H1 (cell line): ENCODE data around the gene NLRP8. TPM values are rescaled to one million over a fixed set of nuclear protein-coding genes. Genes with fewer than 3 reads are reported as not detected.

Experiments used
- CTCF ChIA-PET: fragments of 300-600 bp; sonication (Branson Sonifier 250); formaldehyde crosslinking; loops from one replicate; lab custom pipeline; 2021; ENCODE audit not compliant: partially characterized antibody; lab: Charles Lee
- POLR2A ChIA-PET: fragments of 300-600 bp; sonication (Branson Sonifier 250); formaldehyde crosslinking; loops from one replicate; lab custom pipeline; 2021; ENCODE audit warnings: inconsistent platforms; ENCODE audit not compliant: partially characterized antibody; lab: Charles Lee
- DNase-seq, 2 experiments: peaks; one replicate each; pipeline versions ENCODE4 v3.0.0 to v3.0.0-alpha.2; 2010 to 2022; ENCODE audit warnings: low spot score in 2 of 2, low read depth in 1 of 2, mixed read lengths in 1 of 2
- FAIRE-seq: peaks from 2 replicates; lab custom pipeline; 2011; peaks lifted over from hg19 to GRCh38; lab: Jason Lieb, UNC
- H2AFZ ChIP-seq: 2 replicates; pipeline ENCODE4 v1.8.1; 2012; ENCODE audit warnings: low read length, inconsistent platforms
- H2AK5ac ChIP-seq: 2 replicates; pipeline ENCODE4 v1.6.1; 2013; ENCODE audit warnings: low read depth, low read length
- H2BK120ac ChIP-seq: replicated peaks from 2 replicates; pipeline ENCODE3; 2013; ENCODE audit warnings: low read depth, low read length, inconsistent platforms
- H2BK12ac ChIP-seq: 2 replicates; pipeline ENCODE4 v1.6.1; 2013; ENCODE audit warnings: low read depth, low read length
- H2BK15ac ChIP-seq: 2 replicates; pipeline ENCODE4 v1.6.1; 2013; ENCODE audit warnings: low read length
- H2BK20ac ChIP-seq: 2 replicates; pipeline ENCODE4 v1.6.1; 2013; ENCODE audit warnings: low read length
- H2BK5ac ChIP-seq: 2 replicates; pipeline ENCODE4 v1.6.1; 2013; ENCODE audit warnings: low read depth, low read length
- H3K14ac ChIP-seq: 2 replicates; pipeline ENCODE4 v1.6.1; 2013; ENCODE audit warnings: inconsistent platforms; ENCODE audit not compliant: insufficient read length
- H3K18ac ChIP-seq: 2 replicates; pipeline ENCODE4 v1.6.1; 2013; ENCODE audit warnings: low read length; ENCODE audit errors: extremely low read depth
- H3K23ac ChIP-seq: 2 replicates; pipeline ENCODE4 v1.6.1; 2013; ENCODE audit warnings: inconsistent platforms; ENCODE audit not compliant: insufficient read length
- H3K23me2 ChIP-seq: 2 replicates; pipeline ENCODE4 v1.6.1; 2013; ENCODE audit warnings: low read depth, low read length
- H3K27ac ChIP-seq: 2 replicates; pipeline ENCODE4 v1.6.1; 2011; ENCODE audit warnings: low read depth, low read length, inconsistent platforms
- H3K27me3 ChIP-seq, 4 experiments: replicated peaks in 1 of 4; 1 replicate in 1 of 4; 2 replicates in 3 of 4; pipeline versions ENCODE4 v1.6.1 to v1.8.1; 2011 to 2013; ENCODE audit warnings: low read length in 3 of 4, mild to moderate bottlenecking in 3 of 4, inconsistent platforms in 2 of 4, mixed read lengths in 2 of 4, moderate library complexity in 1 of 4; ENCODE audit not compliant: control insufficient read depth in 3 of 4, insufficient read depth in 3 of 4; ENCODE audit errors: extremely low read depth in 1 of 4
- H3K36me3 ChIP-seq, 4 experiments: 2 replicates each; pipeline versions ENCODE4 v1.6.1 to v1.8.1; 2011 to 2013; ENCODE audit warnings: mild to moderate bottlenecking in 4 of 4, low read length in 3 of 4, moderate library complexity in 2 of 4, control low read depth in 1 of 4, inconsistent platforms in 1 of 4; ENCODE audit not compliant: insufficient read depth in 4 of 4, control insufficient read depth in 2 of 4
- H3K4ac ChIP-seq: replicated peaks from 2 replicates; pipeline ENCODE3; 2013; ENCODE audit warnings: low read length, low read depth, mixed read lengths, inconsistent platforms; ENCODE audit not compliant: insufficient read length
- H3K4me1 ChIP-seq, 4 experiments: replicated peaks in 1 of 4; 1 replicate in 1 of 4; 2 replicates in 3 of 4; pipeline versions ENCODE4 v1.6.1 to v1.8.1; 2011 to 2013; ENCODE audit warnings: low read length in 3 of 4, inconsistent platforms in 2 of 4, mixed read lengths in 1 of 4; ENCODE audit not compliant: insufficient read depth in 4 of 4, control insufficient read depth in 3 of 4
- H3K4me2 ChIP-seq, 2 experiments: 2 replicates each; pipeline versions ENCODE4 v1.6.1 to v1.8.1; 2011 to 2013; ENCODE audit warnings: low read depth in 2 of 2, low read length in 2 of 2, control low read depth in 1 of 2, inconsistent platforms in 1 of 2, mild to moderate bottlenecking in 1 of 2; ENCODE audit not compliant: insufficient read depth in 1 of 2
- H3K4me3 ChIP-seq, 4 experiments: fragments of 200-600, 300-600 bp in 1 of 4; sonication (generic), shearing (Covaris generic), sonication (Bioruptor Twin) in 1 of 4; 2 replicates each; pipeline versions ENCODE4 v1.5.1 to v1.8.1; 2011 to 2016; ENCODE audit warnings: low read length in 4 of 4, low read depth in 3 of 4, control low read depth in 2 of 4, inconsistent platforms in 2 of 4, mild to moderate bottlenecking in 2 of 4, mixed read lengths in 1 of 4, moderate library complexity in 1 of 4; ENCODE audit not compliant: insufficient read depth in 2 of 4; ENCODE audit errors: extremely low read depth in 1 of 4
- H3K56ac ChIP-seq: replicated peaks from 2 replicates; pipeline ENCODE3; 2013; ENCODE audit warnings: low read depth, mild to moderate bottlenecking, mixed read lengths, low read length, inconsistent platforms; ENCODE audit not compliant: insufficient read length
- H3K79me1 ChIP-seq: 2 replicates; pipeline ENCODE4 v1.6.1; 2013; ENCODE audit warnings: low read depth, low read length, control low read depth
- H3K79me2 ChIP-seq, 2 experiments: 2 replicates each; pipeline versions ENCODE4 v1.6.1 to v1.8.1; 2012 to 2013; ENCODE audit warnings: low read length in 2 of 2, mild to moderate bottlenecking in 2 of 2, inconsistent platforms in 1 of 2; ENCODE audit not compliant: insufficient read depth in 2 of 2, control insufficient read depth in 1 of 2
- H3K9ac ChIP-seq, 4 experiments: replicated peaks in 1 of 4; 1 replicate in 1 of 4; 2 replicates in 3 of 4; pipeline versions ENCODE4 v1.6.1 to v1.8.1; 2011 to 2013; ENCODE audit warnings: low read depth in 3 of 4, low read length in 3 of 4, control low read depth in 2 of 4, mild to moderate bottlenecking in 2 of 4, moderate library complexity in 2 of 4, inconsistent platforms in 1 of 4; ENCODE audit errors: extremely low read depth in 1 of 4
- H3K9me3 ChIP-seq, 2 experiments: 2 replicates each; pipeline versions ENCODE4 v1.6.1 to v1.8.1; 2012 to 2013; ENCODE audit warnings: mild to moderate bottlenecking in 2 of 2, moderate library complexity in 2 of 2, control low read depth in 1 of 2, inconsistent platforms in 1 of 2, low read depth in 1 of 2, low read length in 1 of 2, mixed read lengths in 1 of 2; ENCODE audit not compliant: insufficient read depth in 2 of 2
- H4K20me1 ChIP-seq, 2 experiments: replicated peaks in 1 of 2; 2 replicates each; pipeline versions ENCODE3 to v1.8.1; 2011 to 2013; ENCODE audit warnings: inconsistent platforms in 2 of 2, low read length in 2 of 2, mild to moderate bottlenecking in 1 of 2; ENCODE audit not compliant: insufficient read depth in 2 of 2, control insufficient read depth in 1 of 2
- H4K5ac ChIP-seq: 2 replicates; pipeline ENCODE4 v1.6.1; 2013; ENCODE audit warnings: low read length, low read depth, mixed read lengths, inconsistent platforms; ENCODE audit not compliant: insufficient read length
- H4K8ac ChIP-seq: 2 replicates; pipeline ENCODE4 v1.8.0; 2013; ENCODE audit warnings: mild to moderate bottlenecking, moderate library complexity, low read length, inconsistent platforms; ENCODE audit not compliant: insufficient read depth; ENCODE audit errors: extremely low read depth
- H4K91ac ChIP-seq: replicated peaks from 2 replicates; pipeline ENCODE3; 2013; ENCODE audit warnings: low read length, mixed read lengths, inconsistent platforms; ENCODE audit not compliant: insufficient read length
- BACH1 ChIP-seq: IDR thresholded peaks from 2 replicates; pipeline ENCODE4 v1.6.1; 2012; ENCODE audit warnings: low read length, improper control_type of control experiment
- CREB1 ChIP-seq: IDR thresholded peaks from 2 replicates; pipeline ENCODE4 v1.6.1; 2012; ENCODE audit warnings: inconsistent platforms
- EGR1 ChIP-seq: IDR thresholded peaks from 2 replicates; pipeline ENCODE4 v1.6.1; 2011; ENCODE audit warnings: low read depth, low read length, borderline replicate concordance
- EP300 ChIP-seq, 2 experiments: IDR thresholded peaks; 1 replicate in 1 of 2; 2 replicates in 1 of 2; pipeline ENCODE4 v1.6.1; 2011 to 2012; ENCODE audit warnings: low read depth in 2 of 2, low read length in 2 of 2, mild to moderate bottlenecking in 2 of 2, borderline replicate concordance in 1 of 2, inconsistent platforms in 1 of 2, moderate library complexity in 1 of 2
- GABPA ChIP-seq: IDR thresholded peaks from 2 replicates; pipeline ENCODE4 v1.6.1; 2011; ENCODE audit warnings: mild to moderate bottlenecking, low read length, moderate library complexity, borderline replicate concordance; ENCODE audit not compliant: insufficient read depth
- HDAC6 ChIP-seq: IDR thresholded peaks from one replicate; pipeline ENCODE4 v1.7.1; 2012; ENCODE audit warnings: low read depth, mild to moderate bottlenecking, inconsistent platforms, low read length, moderate library complexity
- JUND ChIP-seq: IDR thresholded peaks from 2 replicates; pipeline ENCODE4 v1.6.1; 2011; ENCODE audit warnings: mild to moderate bottlenecking, improper control_type of control experiment, low read length
- KDM1A ChIP-seq: fragments of 200-600, 300-600 bp; sonication (generic); IDR thresholded peaks from 2 replicates; pipeline ENCODE4 v1.7.1; 2016; ENCODE audit warnings: mild to moderate bottlenecking, low read length, borderline replicate concordance
- RBBP5 ChIP-seq: IDR thresholded peaks from 2 replicates; pipeline ENCODE4 v1.7.1; 2012; ENCODE audit warnings: low read depth, mild to moderate bottlenecking, inconsistent platforms, low read length, moderate library complexity, borderline replicate concordance
- RFX5 ChIP-seq: IDR thresholded peaks from 2 replicates; pipeline ENCODE4 v1.6.1; 2011; ENCODE audit warnings: low read depth, low read length, improper control_type of control experiment, borderline replicate concordance
- SAP30 ChIP-seq: fragments of 300-600 bp; sonication (generic); IDR thresholded peaks from 2 replicates; pipeline ENCODE4 v1.7.1; 2012; ENCODE audit warnings: low read length, moderate library complexity, mild to moderate bottlenecking, inconsistent platforms; ENCODE audit not compliant: insufficient read depth, insufficient replicate concordance
- SIX5 ChIP-seq: IDR thresholded peaks from 2 replicates; pipeline ENCODE4 v1.6.1; 2011; ENCODE audit warnings: mild to moderate bottlenecking, low read depth, low read length
- SP1 ChIP-seq: IDR thresholded peaks from 2 replicates; pipeline ENCODE4 v1.6.1; 2011; ENCODE audit warnings: low read depth, low read length
- SP2 ChIP-seq: IDR thresholded peaks from 2 replicates; pipeline ENCODE4 v1.6.1; 2012; ENCODE audit warnings: mild to moderate bottlenecking, low read length, inconsistent platforms
- SRF ChIP-seq: IDR thresholded peaks from 2 replicates; pipeline ENCODE4 v1.6.1; 2011; ENCODE audit warnings: mild to moderate bottlenecking, low read depth, low read length, moderate library complexity
- ZNF274 ChIP-seq: IDR thresholded peaks from 2 replicates; pipeline ENCODE4 v1.7.0; 2012; ENCODE audit warnings: low read length, borderline replicate concordance; ENCODE audit errors: extremely low read depth
- WGBS, 2 experiments: shearing (Covaris generic) in 1 of 2; methylation state at CpG; one replicate each; pipeline versions ENCODE4 v1.1.6 to v1.1.7; 2013 to 2015; ENCODE audit warnings: low lambda C conversion rate in 2 of 2, mixed read lengths in 2 of 2, inconsistent platforms in 1 of 2, low coverage in 1 of 2, missing lambda C conversion rate in 1 of 2; ENCODE audit not compliant: insufficient replicate concordance in 2 of 2, insufficient coverage in 1 of 2, insufficient read length in 1 of 2; ENCODE audit errors: extremely low coverage in 1 of 2, missing lambda C conversion rate in 1 of 2; 5-methylcytosine and 5-hydroxymethylcytosine counted together
- polyA plus RNA-seq, 7 experiments: library from polyadenylated mRNA; depleted of rRNA in 3 of 7; stranded (reverse) in 5 of 7; unstranded in 2 of 7; fragments of >200 nt in 5 of 7; fragments of 200-250 nt in 2 of 7; gene quantifications; 1 replicate in 5 of 7; 2 replicates in 1 of 7; 4 replicates in 1 of 7; pipeline versions ENCODE4 v1.2.1 to v1.2.3, GENCODE V29; 2011 to 2013; ENCODE audit warnings: missing spikeins in 2 of 7, mixed read lengths in 2 of 7
- total RNA-seq: library from RNA; stranded (reverse); fragmentation: NEBNext Ultra II Directional; extraction: Animal tissue kit (Norgen Biotek cat#: 25700); gene quantifications from 2 replicates; pipeline ENCODE4 v1.2.1, GENCODE V29; 2021

Gene NLRP8
- total and polyA plus RNA-seq, 2 of the 8 experiments (the other 6 are each of a cell fraction or from before 2014, with no cell fraction given), result not detected

GRCh38 chr19:55939206-55939605 is 8.4 kb upstream of the NLRP8 start:
- WGBS, 2 experiments, result 70% methylated on average over 7 of the region's 7 CpGs; no CpG with 5 or more reads in 1 of the 2 experiments
- H3K18ac ChIP-seq, result no peak overlapping the region
- no peaks in the 10 kb centered on the region; a peak in 1 of 7 replicates for H3K27me3 ChIP-seq
- CTCF ChIA-PET, result interaction anchor here (1.2 kb wide), 1 partner anchor 11 kb away, joined by 3 read pairs; no protein-coding TSS in a partner anchor
- no peak overlapping the region for H2BK5ac ChIP-seq
- H2BK12ac ChIP-seq, result no peak overlapping the region
- no peak overlapping the region for H3K56ac ChIP-seq
- peaks cover 42 to 75% of the 10 kb centered on the region in 2 experiments for H3K9me3 ChIP-seq
- no peak overlapping the region for H3K23ac ChIP-seq
- H3K4ac ChIP-seq, result no peak overlapping the region
- POLR2A ChIA-PET, result no interaction called here
- H2BK120ac ChIP-seq, result no peak overlapping the region
- no peak for FAIRE-seq
- no peak overlapping the region for H3K4me3 ChIP-seq
- H4K5ac ChIP-seq, result no peak overlapping the region
- H3K79me2 ChIP-seq, result no peaks in the 10 kb centered on the region
- no peaks in the 10 kb centered on the region for H3K36me3 ChIP-seq
- H2AK5ac ChIP-seq, result no peak overlapping the region
- no peaks in the 10 kb centered on the region for H4K20me1 ChIP-seq
- H3K4me1 ChIP-seq, result no peaks in the 10 kb centered on the region
- no peaks in the 10 kb centered on the region for H3K79me1 ChIP-seq
- no peak overlapping the region for H2BK15ac ChIP-seq
- H2AFZ ChIP-seq, result no peak overlapping the region
- H3K9ac ChIP-seq, result no peak overlapping the region
- H3K23me2 ChIP-seq, result no peaks in the 10 kb centered on the region
- no peak overlapping the region for H3K4me2 ChIP-seq
- H3K14ac ChIP-seq, result no peak overlapping the region
- no peak overlapping the region for H3K27ac ChIP-seq
- H2BK20ac ChIP-seq, result no peak overlapping the region
- H4K8ac ChIP-seq, result no peak overlapping the region
- H4K91ac ChIP-seq, result no peak overlapping the region
- no peak for DNase-seq
- TF ChIP-seq EP300 (IDR thresholded peaks at IDR 0.05; ENCODE audit: borderline replicate concordance in 1 of 2, low read depth in 2 of 2, low read length in 2 of 2) (no peak), JUND (no peak), SRF (no peak), HDAC6 (no peak), CREB1 (no peak), GABPA (no peak), BACH1 (no peak), SP1 (no peak), RBBP5 (no peak), SAP30 (no peak), EGR1 (no peak), KDM1A (no peak), RFX5 (no peak), SP2 (no peak), SIX5 (no peak), ZNF274 (no peak)
